ENCODE results near the gene MTSS2.
A peak's percentile ranks its signal among the peaks of the same experiment; 100 is the strongest.

The MTSS2 gene

GRCh38 chr16:70715055-70715858 lies 29.4 kb upstream of the MTSS2 start:
- Histone ChIP-seq H3K36me3 (peaks cover 30% of the 10 kb centered on the region), H3K27ac (peak overlapping the region; percentile 66), H3K27me3 (no peaks in the 10 kb centered on the region), H3K4me2 (peak overlapping the region; percentile 80), H4K20me1 (no peaks in the 10 kb centered on the region), H3K4me3 (no peak overlapping the region), H3K4me1 (peaks cover 74% of the 10 kb centered on the region), H3K9ac (peak overlapping the region; percentile 45; the same call in 1 of the 2 replicates), H3K9me3 (no peaks in the 10 kb centered on the region)
- no peak for TF ChIP-seq Cebpa-rat (IDR thresholded peaks at IDR 0.05)

DNA sequence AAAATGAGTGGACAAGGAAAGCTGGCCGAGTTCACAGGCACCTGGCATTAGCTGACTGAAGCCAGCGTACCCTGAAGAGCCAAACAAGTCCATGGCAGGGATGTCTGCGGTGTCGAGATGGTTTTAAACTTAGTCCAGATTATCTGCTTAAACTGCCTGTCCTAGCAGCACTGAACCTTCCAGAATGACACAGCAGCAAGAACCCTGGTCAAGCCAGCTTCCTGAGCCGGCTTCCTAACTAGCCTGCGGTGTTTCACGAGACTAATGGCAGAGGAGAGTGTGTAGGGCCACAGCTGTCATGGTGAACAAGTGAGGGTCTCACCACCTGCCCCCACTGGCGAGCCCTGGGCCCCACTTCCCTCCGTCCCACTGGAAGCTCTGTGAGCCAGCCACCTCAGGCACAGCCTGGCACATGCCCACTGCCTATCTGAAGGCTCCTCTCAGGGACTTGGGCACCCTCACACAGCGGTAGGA lies 28.8 kb upstream of the MTSS2 start:
- peaks cover 74% of the 10 kb centered on the region for H3K4me1 ChIP-seq
- no peaks in the 10 kb centered on the region for H3K9me3 ChIP-seq
- H4K20me1 ChIP-seq: no peaks in the 10 kb centered on the region
- H3K36me3 ChIP-seq: peaks cover 24% of the 10 kb centered on the region
- H3K9ac ChIP-seq: peak overlapping the region; percentile 45; the same call in 1 of the 2 replicates
- H3K27me3 ChIP-seq: no peaks in the 10 kb centered on the region
- peak overlapping the region; percentile 66 for H3K27ac ChIP-seq
- no peak for TF ChIP-seq Cebpa-rat (IDR thresholded peaks at IDR 0.05)
- peak overlapping the region; percentile 80 for H3K4me2 ChIP-seq
- H3K4me3 ChIP-seq: no peak overlapping the region

DNA sequence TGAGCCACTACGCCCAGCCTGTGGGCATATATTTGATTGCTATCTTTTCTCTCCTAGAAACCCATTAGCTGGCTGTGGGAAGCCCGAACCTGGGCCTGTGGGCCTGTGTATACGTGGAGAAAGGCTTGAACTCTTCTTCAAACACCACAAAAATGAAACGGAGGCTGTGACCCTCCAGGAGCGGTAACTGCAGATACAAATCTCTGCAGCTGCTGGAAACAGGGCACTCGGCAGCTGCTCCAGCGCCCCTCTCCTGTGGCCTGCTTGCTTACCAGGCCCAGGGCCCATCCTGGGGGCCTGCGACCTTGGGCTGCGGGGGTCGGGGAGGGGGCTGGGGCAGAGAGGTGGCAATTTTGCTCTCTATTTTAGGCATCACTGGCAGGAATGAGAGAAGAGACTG lies 28.0 kb upstream of the MTSS2 start:
- no peak for TF ChIP-seq Cebpa-rat (IDR thresholded peaks at IDR 0.05)
- Histone ChIP-seq H3K9me3 (no peaks in the 10 kb centered on the region), H4K20me1 (no peaks in the 10 kb centered on the region), H3K36me3 (peaks cover 17% of the 10 kb centered on the region), H3K4me1 (peaks cover 78% of the 10 kb centered on the region), H3K27ac (peak overlapping the region; percentile 66), H3K4me3 (no peak overlapping the region), H3K27me3 (no peaks in the 10 kb centered on the region), H3K4me2 (peak overlapping the region; percentile 80), H3K9ac (peak overlapping the region; percentile 50; the same call in 1 of the 2 replicates)

- H3K36me3 ChIP-seq: peaks cover 17% of the 10 kb centered on the region; the same call in 1 of the 2 replicates
- peak overlapping the region; percentile 80 for H3K4me2 ChIP-seq
- peak overlapping the region; percentile 65 for H3K27ac ChIP-seq
- no peaks in the 10 kb centered on the region for H4K20me1 ChIP-seq
- peak overlapping the region; percentile 50 for H3K9ac ChIP-seq
- no peaks in the 10 kb centered on the region for H3K27me3 ChIP-seq
- TF ChIP-seq Cebpa-rat (IDR thresholded peaks at IDR 0.05): peak; percentile 17; the same call in 1 of the 2 replicates
- H3K9me3 ChIP-seq: no peaks in the 10 kb centered on the region
- no peak overlapping the region for H3K4me3 ChIP-seq
- peaks cover 78% of the 10 kb centered on the region for H3K4me1 ChIP-seq
Measured at GRCh38 chr16:70713342-70713741, 27.5 kb upstream of the MTSS2 start.

GRCh38 chr16:70712942-70713341 lies 27.1 kb upstream of the MTSS2 start:
- no peaks in the 10 kb centered on the region for H4K20me1 ChIP-seq
- no peaks in the 10 kb centered on the region for H3K27me3 ChIP-seq
- H3K36me3 ChIP-seq: peaks cover 21% of the 10 kb centered on the region; the same call in 1 of the 2 replicates
- H3K4me3 ChIP-seq: no peak overlapping the region
- H3K9ac ChIP-seq: peak overlapping the region; percentile 50; the same call in 1 of the 2 replicates
- H3K9me3 ChIP-seq: no peaks in the 10 kb centered on the region
- no peak for TF ChIP-seq Cebpa-rat (IDR thresholded peaks at IDR 0.05)
- H3K4me1 ChIP-seq: peaks cover 78% of the 10 kb centered on the region
- peak overlapping the region; percentile 65 for H3K27ac ChIP-seq
- H3K4me2 ChIP-seq: peak overlapping the region; percentile 80

DNA sequence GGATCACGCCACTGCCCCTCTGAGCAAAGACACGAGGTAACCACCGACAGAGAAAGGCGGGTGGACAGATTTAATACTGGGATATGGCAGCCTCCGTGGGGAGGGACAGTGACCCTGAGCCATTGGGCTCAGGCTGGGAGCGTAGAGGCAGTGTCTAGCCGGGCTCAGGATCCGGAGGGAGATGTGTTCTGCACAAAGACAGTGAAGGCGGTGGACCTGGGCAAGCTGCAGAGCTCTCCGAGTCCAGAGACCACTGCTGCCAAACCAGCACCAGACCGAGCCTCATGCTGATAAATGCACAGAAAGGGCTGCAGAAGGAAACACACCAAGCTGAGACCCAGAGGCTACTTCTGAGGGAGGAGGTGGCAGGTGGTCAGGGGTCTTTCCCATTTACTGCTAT lies 26.5 kb upstream of the MTSS2 start:
- Histone ChIP-seq H3K4me1 (peaks cover 80% of the 10 kb centered on the region), H3K9ac (no peak overlapping the region), H3K9me3 (no peaks in the 10 kb centered on the region), H3K27ac (0 out of 2 replicates have a peak overlapping the region, but pooled peaks have one; percentile 53), H3K4me3 (no peak overlapping the region), H4K20me1 (no peaks in the 10 kb centered on the region), H3K4me2 (peak overlapping the region; percentile 80), H3K36me3 (peaks cover 21% of the 10 kb centered on the region; the same call in 1 of the 2 replicates), H3K27me3 (no peaks in the 10 kb centered on the region)
- TF ChIP-seq Cebpa-rat (IDR thresholded peaks at IDR 0.05): no peak

DNA sequence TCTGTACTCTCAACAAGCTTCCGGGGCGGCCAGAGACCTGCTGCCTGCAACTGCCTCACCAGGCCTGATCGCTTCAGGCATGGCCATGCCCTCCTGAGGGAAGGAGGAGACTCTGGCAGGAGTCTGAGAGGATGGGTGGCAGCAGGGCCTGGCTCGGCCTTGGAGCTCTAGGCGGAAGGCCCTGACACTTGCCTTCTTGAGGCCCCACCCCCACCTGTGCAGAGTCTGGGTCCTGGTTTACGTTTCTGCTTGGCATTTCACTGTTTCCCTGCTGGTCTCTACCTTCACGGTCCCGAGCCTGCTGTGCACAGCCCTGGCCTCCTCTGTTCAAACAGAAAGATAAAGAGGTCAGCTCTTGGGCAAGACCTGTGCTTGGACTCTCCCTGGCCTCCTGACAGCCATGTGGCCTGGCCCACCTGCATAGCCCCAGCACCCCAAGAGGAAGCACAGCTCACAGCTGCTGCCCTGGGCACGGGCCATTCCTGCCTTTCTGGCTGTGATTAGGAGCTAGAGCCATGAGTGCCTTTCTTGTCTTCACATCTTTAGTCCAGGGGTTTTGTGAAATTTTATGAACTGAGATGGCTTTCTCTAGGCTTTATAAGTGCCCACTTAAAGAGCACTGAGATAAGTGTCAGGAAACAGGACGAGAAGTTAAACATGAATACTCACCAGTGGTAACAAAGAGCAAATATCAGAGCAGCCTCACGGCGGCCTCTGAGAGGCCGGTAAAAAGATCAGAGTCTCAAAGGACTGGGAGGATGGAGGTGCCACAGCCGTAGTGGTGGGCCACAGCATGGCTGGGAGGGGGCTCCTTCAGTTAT lies 25.6 kb upstream of the MTSS2 start:
- Histone ChIP-seq H3K27ac (peak overlapping the region; percentile 53), H3K36me3 (peaks cover 21% of the 10 kb centered on the region; the same call in 1 of the 2 replicates), H4K20me1 (no peaks in the 10 kb centered on the region), H3K4me1 (peaks cover 79% of the 10 kb centered on the region), H3K4me2 (0 out of 2 replicates have a peak overlapping the region, but pooled peaks have one; percentile 21), H3K4me3 (no peak overlapping the region), H3K27me3 (no peaks in the 10 kb centered on the region), H3K9ac (0 out of 2 replicates have a peak overlapping the region, but pooled peaks have one; percentile 7), H3K9me3 (no peaks in the 10 kb centered on the region)
- no peak for TF ChIP-seq Cebpa-rat (IDR thresholded peaks at IDR 0.05)

- H4K20me1 ChIP-seq: no peaks in the 10 kb centered on the region
- peak overlapping the region; percentile 53 for H3K27ac ChIP-seq
- peak overlapping the region; percentile 62 for H3K4me2 ChIP-seq
- H3K4me3 ChIP-seq: no peak overlapping the region
- H3K4me1 ChIP-seq: peaks cover 71% of the 10 kb centered on the region
- no peaks in the 10 kb centered on the region for H3K27me3 ChIP-seq
- no peak overlapping the region for H3K9ac ChIP-seq
- no peak for TF ChIP-seq Cebpa-rat (IDR thresholded peaks at IDR 0.05)
- no peaks in the 10 kb centered on the region for H3K9me3 ChIP-seq
- peaks cover 21% of the 10 kb centered on the region; the same call in 1 of the 2 replicates for H3K36me3 ChIP-seq
Measured at GRCh38 chr16:70710422-70711210, 24.8 kb upstream of the MTSS2 start.

DNA sequence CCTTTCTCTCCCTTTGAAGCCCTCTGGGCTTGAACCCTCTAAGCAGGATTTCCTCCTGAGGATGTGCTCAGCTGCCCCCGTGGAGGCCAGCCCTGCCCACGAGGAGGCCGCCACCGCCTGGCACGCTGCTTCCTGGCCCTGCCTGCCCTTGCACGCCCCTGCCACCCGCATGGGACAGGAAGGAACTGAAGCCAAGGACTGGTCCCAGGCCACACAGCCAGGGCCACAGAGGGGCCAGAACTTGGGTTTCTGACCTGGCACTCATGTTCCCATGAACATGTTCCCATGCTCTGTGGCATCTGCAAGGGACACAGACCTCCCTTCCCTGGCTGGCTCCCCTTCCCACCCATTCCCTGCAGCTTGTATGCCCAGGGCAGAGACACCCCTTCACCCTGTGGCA lies 24.1 kb upstream of the MTSS2 start:
- Histone ChIP-seq H3K9ac (no peak overlapping the region; the same call in 1 of the 2 replicates), H3K27ac (peak overlapping the region; percentile 74), H3K4me2 (peak overlapping the region; percentile 62), H3K4me1 (peaks cover 64% of the 10 kb centered on the region), H3K36me3 (peaks cover 21% of the 10 kb centered on the region; the same call in 1 of the 2 replicates), H3K27me3 (no peaks in the 10 kb centered on the region), H3K4me3 (no peak overlapping the region), H4K20me1 (no peaks in the 10 kb centered on the region), H3K9me3 (no peaks in the 10 kb centered on the region)
- TF ChIP-seq Cebpa-rat (IDR thresholded peaks at IDR 0.05): no peak
